Activated naive CD8-positive, alpha-beta T cell treated with anti-CD3 and anti-CD28 coated beads, Interleukin-2, amount 10 ng/mL, durations not matched to agents 7 days and 5 days (primary cell): ENCODE measurements around the gene TSHZ3. TPM values are rescaled to one million over a fixed set of nuclear protein-coding genes. Genes with fewer than 3 reads are reported as not detected.

Source experiments
- ATAC-seq: fragments of 150-1000 bp; cut with Tn5 transposase; one replicate; pipeline ENCODE4 v1.10.0; 2021; ENCODE audit warnings: low read depth, moderate library complexity
- POLR2A ChIA-PET: fragments of 350-600 bp; sonication (Branson Sonifier 250); formaldehyde crosslinking; loops from one replicate; lab custom pipeline; 2021; ENCODE audit warnings: antibody characterized with exemption; lab: Charles Lee
- DNase-seq: peaks from one replicate; pipeline ENCODE4 v3.0.0; 2021
- H3K27ac Mint-ChIP-seq: one replicate; pipeline ENCODE4 v1.8.0; 2022; ENCODE audit warnings: mild to moderate bottlenecking, mixed read lengths
- H3K27me3 Mint-ChIP-seq: one replicate; pipeline ENCODE4 v1.8.0; 2022; ENCODE audit warnings: mild to moderate bottlenecking, moderate library complexity, mixed read lengths
- H3K36me3 Mint-ChIP-seq: one replicate; pipeline ENCODE4 v1.8.0; 2021; ENCODE audit warnings: mild to moderate bottlenecking, mixed read lengths
- H3K4me1 Mint-ChIP-seq: one replicate; pipeline ENCODE4 v1.8.0; 2021; ENCODE audit warnings: mixed read lengths
- H3K4me3 Mint-ChIP-seq: one replicate; pipeline ENCODE4 v1.8.0; 2022; ENCODE audit warnings: mild to moderate bottlenecking, moderate library complexity, mixed read lengths
- H3K9me3 Mint-ChIP-seq: one replicate; pipeline ENCODE4 v1.8.0; 2021; ENCODE audit warnings: mixed read lengths
- total RNA-seq, 2 experiments: library from RNA; stranded (reverse); gene quantifications; one replicate each; pipeline ENCODE4 v1.2.3, GENCODE V29; 2021

The TSHZ3 gene
- total RNA-seq, 2 experiments from 2014 or later, result 0.45 to 1.00 TPM

DNA sequence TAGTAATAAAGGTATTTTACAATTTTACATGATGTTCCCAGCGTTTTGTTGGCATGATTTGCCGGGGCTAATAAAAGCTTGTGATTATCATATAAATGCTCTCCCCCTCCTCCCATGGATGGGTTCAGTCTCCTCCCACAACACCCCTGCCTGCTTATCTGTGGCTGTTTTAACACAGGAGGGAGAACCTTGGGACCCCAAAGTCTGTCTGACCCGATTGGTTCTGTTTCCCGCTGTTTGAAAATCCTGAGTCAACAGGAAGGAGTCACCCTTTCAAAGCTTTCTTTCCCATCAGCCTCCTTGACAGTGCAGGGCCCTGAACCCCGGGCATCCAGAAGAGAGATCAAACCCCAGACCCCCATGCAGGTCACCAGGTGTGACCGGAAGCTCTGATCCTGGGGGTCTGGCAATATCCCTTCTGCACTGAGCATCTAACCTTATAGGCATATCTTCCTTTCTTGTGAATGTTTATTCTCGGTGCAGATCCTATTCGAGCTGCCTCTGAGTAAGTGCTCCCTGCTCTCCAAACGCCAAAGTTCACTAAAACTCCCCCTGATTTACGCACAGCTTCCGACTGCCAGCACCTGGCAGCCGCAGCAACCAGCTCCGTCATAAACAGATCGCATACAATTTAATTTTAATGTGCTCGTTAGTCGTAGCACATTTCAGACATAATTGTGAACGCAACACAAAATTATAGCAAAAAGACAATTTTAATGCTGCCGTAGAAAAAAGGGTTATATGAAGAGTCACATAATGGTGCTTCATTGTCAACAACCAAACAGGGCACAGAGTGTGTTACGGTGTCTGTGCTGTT lies 74.8 kb downstream of the TSHZ3 start:
- ATAC-seq (no peak), DNase-seq (no peak)
- Mint-ChIP-seq H3K27me3 (peaks cover 2% of the 10 kb centered on the region), H3K36me3 (no peaks in the 10 kb centered on the region), H3K4me1 (no peaks in the 10 kb centered on the region), H3K4me3 (no peak overlapping the region), H3K27ac (no peak overlapping the region), H3K9me3 (no peaks in the 10 kb centered on the region)
- POLR2A ChIA-PET, result no interaction called here

DNA sequence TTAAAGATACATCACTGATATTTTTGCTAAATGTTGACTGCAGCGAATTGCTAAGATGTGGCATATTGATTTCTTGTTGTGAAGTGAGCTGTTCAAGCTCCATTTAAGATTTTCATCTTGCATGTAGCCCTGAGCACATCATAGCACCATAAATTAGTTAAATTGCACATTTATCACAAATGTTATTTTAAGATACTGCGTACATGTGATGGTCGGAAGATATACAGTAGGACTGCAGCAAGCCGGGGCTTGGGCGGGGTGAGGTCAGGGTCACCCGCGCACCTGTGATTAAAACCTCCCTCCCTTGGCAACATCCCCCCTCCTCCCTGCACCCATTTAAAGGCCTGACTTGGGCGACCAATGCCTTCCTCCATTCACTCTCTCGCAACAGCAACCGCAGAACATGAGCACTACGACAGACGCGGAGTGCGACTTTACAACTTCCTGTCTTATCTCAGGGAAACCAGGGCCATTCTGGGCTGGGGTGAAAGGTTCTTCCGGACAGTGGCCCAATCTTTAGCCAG lies 76.6 kb downstream of the TSHZ3 start:
- Mint-ChIP-seq H3K4me3 (no peak overlapping the region), H3K27me3 (peaks cover 2% of the 10 kb centered on the region), H3K9me3 (no peaks in the 10 kb centered on the region), H3K27ac (no peak overlapping the region), H3K4me1 (no peaks in the 10 kb centered on the region), H3K36me3 (no peaks in the 10 kb centered on the region)
- no peak for DNase-seq
- no peak for ATAC-seq
- POLR2A ChIA-PET, result no interaction called here

DNA sequence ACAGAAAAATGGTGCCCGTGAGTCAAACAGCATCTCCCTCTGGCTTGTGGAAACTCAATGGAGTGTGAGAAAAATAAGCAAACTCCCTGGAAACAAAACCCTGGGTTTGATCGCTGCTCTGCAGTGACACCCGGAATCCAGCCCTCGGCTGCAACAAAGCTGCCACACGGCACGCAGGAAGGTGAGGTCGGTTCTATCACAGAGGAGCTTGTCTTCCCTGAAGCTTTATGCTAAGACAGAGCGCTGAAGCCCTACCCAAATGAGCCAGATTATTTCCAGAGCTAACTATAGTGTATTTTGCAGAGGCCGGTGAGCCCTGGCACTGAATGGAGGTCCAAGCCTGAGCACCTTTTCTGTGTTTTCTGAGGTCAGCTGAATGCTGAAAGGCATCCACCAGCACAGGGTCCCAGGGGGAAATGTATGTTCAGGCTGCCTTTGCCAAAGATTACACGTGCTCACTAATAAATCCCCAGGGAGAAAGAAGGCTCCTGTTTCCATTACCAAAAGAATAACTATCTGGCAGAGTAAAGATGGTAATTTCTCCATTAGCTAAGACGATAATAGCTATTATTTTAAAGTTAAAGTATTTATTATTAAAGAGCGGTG lies 77.8 kb downstream of the TSHZ3 start:
- DNase-seq (no peak), ATAC-seq (no peak)
- no peak overlapping the region for H3K4me3 Mint-ChIP-seq
- H3K27ac Mint-ChIP-seq, result no peak overlapping the region
- peaks cover 2% of the 10 kb centered on the region for H3K27me3 Mint-ChIP-seq
- H3K4me1 Mint-ChIP-seq, result no peaks in the 10 kb centered on the region
- H3K36me3 Mint-ChIP-seq, result no peaks in the 10 kb centered on the region
- no peaks in the 10 kb centered on the region for H3K9me3 Mint-ChIP-seq
- POLR2A ChIA-PET, result no interaction called here

DNA sequence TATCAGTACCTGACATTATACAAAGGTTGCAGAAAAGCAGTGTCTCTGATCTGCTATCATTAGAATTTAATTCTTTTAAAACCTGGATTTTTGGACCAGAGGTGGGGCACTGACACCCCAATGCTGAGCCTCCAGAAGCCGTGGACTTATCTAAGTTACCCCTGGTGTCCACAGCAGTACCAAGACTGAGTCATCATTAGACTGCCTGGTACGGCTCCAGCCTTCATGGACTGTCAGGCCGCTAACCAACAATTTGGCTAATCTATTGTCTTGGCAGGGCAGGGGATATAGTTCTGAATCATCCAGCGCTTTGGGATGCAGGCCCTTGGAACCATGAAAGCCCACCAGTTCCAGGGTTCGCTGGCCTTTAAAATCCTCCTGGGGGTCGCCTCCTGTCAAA lies 78.3 kb downstream of the TSHZ3 start:
- Mint-ChIP-seq H3K27ac (no peak overlapping the region), H3K27me3 (peaks cover 2% of the 10 kb centered on the region), H3K36me3 (no peaks in the 10 kb centered on the region), H3K9me3 (no peaks in the 10 kb centered on the region), H3K4me1 (no peaks in the 10 kb centered on the region), H3K4me3 (no peak overlapping the region)
- DNase-seq (no peak), ATAC-seq (no peak)
- POLR2A ChIA-PET, result no interaction called here

DNA sequence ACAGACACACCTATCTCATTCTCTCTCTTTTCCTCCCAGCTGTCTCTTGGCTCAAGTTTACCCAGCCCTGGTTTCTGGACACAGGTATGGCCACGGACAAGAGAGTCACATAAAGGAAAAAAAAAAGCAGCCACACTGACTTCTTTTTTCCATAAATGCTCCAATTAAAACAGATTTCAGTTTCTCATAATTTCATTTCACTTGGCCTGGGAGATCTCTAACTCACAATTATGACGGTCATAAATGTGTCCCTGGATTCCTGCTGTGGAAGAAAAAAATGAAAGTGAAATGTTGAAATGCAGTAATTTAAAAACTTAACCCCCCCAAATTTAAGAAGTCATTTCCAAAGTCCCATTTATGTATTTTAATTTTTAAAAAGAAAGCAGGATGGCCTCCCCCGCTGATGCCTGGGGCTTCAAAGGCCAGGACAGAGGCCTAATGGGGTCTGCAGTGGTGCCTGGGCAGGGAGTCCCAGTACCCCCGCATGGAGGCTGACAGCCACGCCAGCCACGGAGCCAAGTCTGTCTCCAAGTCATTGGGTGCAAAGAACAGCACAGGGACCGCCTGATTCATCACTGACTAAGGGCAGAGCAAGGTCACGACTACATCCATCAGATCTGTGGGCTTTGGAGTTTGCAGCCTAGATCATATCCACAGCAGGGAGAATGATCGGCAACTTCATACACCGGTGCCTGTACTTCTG lies 79.7 kb downstream of the TSHZ3 start:
- no peak for DNase-seq
- Mint-ChIP-seq H3K9me3 (no peaks in the 10 kb centered on the region), H3K4me1 (no peaks in the 10 kb centered on the region), H3K27ac (no peak overlapping the region), H3K27me3 (peaks cover under 1% of the 10 kb centered on the region), H3K4me3 (no peak overlapping the region), H3K36me3 (no peaks in the 10 kb centered on the region)
- POLR2A ChIA-PET, result no interaction called here
- no peak for ATAC-seq

DNA sequence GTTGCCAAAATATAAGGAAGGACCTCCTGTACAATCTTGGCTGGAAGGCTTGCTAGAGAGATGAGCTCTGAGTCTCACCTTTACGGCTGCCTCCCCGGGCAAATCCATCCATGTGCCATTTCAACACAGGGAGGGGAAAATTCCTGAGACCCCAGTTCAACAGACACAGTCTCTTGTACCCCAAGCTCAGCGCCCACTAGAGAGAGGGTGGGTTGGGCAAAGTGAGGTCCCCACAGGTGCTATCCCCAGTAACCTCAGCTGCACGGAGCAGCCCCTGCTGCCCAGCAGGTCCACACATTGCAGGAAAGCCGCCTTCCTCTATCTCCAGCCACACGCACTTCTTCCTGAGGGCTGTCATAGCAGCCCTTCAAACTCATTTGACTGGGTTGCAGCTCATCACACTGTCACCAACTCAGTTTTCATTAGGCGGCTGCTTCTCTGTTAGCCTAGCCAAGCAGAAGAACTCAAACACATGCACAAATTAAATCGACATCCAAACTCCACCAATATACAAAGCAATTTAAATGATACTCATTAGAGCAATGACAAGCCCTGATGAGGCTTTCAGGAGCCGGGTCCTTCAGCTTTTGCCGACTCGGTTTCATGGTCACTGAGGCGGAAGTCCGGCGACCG lies 80.4 kb downstream of the TSHZ3 start:
- no peak overlapping the region for H3K27ac Mint-ChIP-seq
- no peaks in the 10 kb centered on the region for H3K36me3 Mint-ChIP-seq
- H3K27me3 Mint-ChIP-seq, result peaks cover 3% of the 10 kb centered on the region
- POLR2A ChIA-PET, result no interaction called here
- no peak overlapping the region for H3K4me3 Mint-ChIP-seq
- H3K9me3 Mint-ChIP-seq, result no peaks in the 10 kb centered on the region
- ATAC-seq (no peak), DNase-seq (no peak)
- H3K4me1 Mint-ChIP-seq, result no peaks in the 10 kb centered on the region

DNA sequence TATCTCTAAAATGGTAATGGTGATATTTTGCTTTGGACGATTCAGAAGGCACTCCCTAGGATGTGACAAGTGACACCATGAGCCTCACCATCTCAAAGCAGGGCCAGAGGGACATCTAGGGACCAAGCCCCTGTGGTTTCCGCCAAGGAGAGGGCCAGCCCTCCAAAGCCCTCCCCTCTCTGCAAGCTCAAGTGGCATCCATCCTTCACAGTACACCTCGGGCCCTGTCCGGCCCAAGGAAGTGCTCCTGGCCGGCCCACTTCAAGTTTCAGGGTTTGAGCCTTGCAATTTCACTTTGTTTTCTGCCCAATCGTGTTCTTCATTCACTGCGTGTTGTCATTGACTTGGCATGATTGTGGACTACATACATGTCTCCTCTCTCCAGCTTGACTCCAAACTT lies 82.5 kb downstream of the TSHZ3 start:
- Mint-ChIP-seq H3K36me3 (no peaks in the 10 kb centered on the region), H3K4me3 (no peak overlapping the region), H3K27ac (no peak overlapping the region), H3K27me3 (peaks cover 9% of the 10 kb centered on the region), H3K4me1 (no peaks in the 10 kb centered on the region), H3K9me3 (no peaks in the 10 kb centered on the region)
- POLR2A ChIA-PET, result no interaction called here
- ATAC-seq, result no peak
- no peak for DNase-seq

DNA sequence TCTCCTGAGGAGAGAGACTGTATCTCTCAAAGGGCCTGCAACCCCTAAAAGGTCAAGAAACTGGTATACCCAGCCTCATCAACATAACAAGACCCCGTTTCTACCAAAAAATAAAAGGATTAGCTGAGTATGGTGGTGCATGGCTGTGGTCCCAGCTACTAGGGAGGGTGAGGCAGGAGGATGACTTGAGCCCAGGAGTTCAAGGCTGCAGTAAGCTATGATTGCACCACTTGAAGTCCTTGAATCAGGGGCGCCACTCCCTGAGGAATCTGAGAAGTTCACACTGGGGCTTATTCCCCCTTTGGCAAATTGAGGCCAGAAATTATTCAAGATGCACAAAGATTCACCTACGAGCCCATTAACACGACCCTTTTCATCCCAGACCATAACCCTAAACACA lies 83.0 kb downstream of the TSHZ3 start:
- no peak for DNase-seq
- no peak for ATAC-seq
- peaks cover 12% of the 10 kb centered on the region for H3K27me3 Mint-ChIP-seq

DNA sequence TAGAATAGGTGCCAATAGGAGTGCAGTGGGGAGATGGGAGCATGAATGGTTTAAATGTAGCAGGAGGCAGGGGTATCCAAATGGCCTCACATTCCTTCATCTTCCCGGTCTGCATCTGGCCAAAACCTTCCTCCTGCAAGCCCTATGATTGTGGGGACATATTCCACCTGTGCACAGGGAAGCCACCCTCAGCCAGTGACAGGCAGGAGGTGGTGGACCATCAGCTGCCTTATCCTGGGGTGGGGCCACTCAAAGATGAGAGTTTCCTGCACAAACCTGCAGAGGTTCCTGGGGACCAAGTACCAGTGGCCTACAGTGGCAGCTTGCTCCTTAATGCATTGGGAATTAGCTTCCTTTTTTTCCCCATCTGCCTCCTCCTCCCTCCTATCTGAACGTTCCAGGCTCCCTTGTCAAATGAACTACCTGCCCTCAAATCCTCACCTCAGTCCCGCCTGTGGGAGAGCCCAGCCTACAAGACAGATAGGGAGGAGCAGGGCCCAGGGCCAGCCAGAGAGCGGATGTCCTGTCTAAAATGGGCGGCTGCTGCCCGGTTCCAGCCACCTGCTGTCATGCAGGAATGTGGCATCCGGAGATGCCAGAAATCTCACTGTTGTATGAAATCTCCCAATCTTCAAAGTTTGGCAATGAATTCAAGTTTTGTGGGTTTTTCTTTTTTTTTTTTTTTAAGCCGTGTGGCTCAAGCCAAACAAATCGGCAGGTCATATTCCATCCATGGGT lies 85.0 kb downstream of the TSHZ3 start:
- ATAC-seq (no peak), DNase-seq (no peak)
- POLR2A ChIA-PET, result no interaction called here
- H3K36me3 Mint-ChIP-seq, result no peaks in the 10 kb centered on the region
- H3K27ac Mint-ChIP-seq, result no peak overlapping the region
- H3K4me1 Mint-ChIP-seq, result peaks cover 1% of the 10 kb centered on the region
- H3K4me3 Mint-ChIP-seq, result no peak overlapping the region
- H3K27me3 Mint-ChIP-seq, result peaks cover 20% of the 10 kb centered on the region
- H3K9me3 Mint-ChIP-seq, result no peaks in the 10 kb centered on the region

More for the DNA sequence above, 83.0 kb downstream of the TSHZ3 start:
- Mint-ChIP-seq H3K4me1 (peaks cover 1% of the 10 kb centered on the region), H3K36me3 (no peaks in the 10 kb centered on the region), H3K4me3 (no peak overlapping the region), H3K9me3 (no peaks in the 10 kb centered on the region), H3K27ac (no peak overlapping the region)
- POLR2A ChIA-PET, result no interaction called here

DNA sequence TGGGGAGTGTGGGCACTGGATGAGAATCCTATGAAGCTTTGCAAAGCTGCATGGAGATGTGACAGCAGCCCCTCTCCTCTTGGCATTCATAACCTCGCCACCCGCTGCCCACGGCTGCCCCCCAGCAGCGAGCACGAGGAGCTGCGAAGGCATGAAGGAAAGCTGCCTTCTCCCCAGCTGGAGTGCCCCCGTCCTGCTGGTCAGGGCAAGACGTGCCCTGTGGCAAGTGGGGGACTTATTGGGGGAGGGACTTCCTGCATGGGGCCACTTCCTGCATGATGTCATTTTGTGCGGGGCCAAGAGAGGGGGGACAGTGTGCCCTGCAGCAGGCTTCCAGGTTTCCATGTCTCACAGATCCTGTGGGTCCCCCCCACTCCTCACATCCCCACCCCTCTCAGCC lies 85.9 kb downstream of the TSHZ3 start:
- H3K36me3 Mint-ChIP-seq, result no peaks in the 10 kb centered on the region
- no peak overlapping the region for H3K27ac Mint-ChIP-seq
- H3K4me3 Mint-ChIP-seq, result no peak overlapping the region
- POLR2A ChIA-PET, result no interaction called here
- ATAC-seq (no peak), DNase-seq (no peak)
- peaks cover 1% of the 10 kb centered on the region for H3K4me1 Mint-ChIP-seq
- H3K9me3 Mint-ChIP-seq, result no peaks in the 10 kb centered on the region
- peaks cover 23% of the 10 kb centered on the region for H3K27me3 Mint-ChIP-seq

DNA sequence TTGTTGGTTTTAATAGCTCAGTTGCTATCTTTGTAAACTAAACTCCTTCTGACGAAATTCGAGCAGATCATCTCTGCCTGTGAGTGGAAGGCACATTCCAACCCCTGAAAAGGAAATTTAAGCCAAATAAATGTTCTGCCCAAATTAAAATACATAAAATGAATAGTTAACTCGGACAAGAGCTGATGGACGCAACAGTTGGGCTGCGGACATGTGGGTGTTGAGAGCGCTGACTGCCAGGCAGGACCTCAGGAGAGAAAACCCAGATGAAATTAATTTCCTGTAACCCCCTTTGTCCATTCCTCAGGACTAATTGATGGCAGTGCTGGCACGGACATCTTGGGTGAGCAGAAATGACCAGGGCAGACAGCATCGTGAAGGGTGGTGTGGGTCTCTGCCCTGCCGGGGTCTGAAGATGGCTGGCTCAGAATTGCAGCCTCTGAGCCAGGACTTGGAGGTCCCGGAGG lies 86.5 kb downstream of the TSHZ3 start:
- POLR2A ChIA-PET, result no interaction called here
- DNase-seq, result no peak
- no peak for ATAC-seq
- H3K4me1 Mint-ChIP-seq, result peaks cover 1% of the 10 kb centered on the region
- no peak overlapping the region for H3K27ac Mint-ChIP-seq
- no peaks in the 10 kb centered on the region for H3K9me3 Mint-ChIP-seq
- H3K27me3 Mint-ChIP-seq, result peaks cover 23% of the 10 kb centered on the region
- no peaks in the 10 kb centered on the region for H3K36me3 Mint-ChIP-seq
- H3K4me3 Mint-ChIP-seq, result no peak overlapping the region

DNA sequence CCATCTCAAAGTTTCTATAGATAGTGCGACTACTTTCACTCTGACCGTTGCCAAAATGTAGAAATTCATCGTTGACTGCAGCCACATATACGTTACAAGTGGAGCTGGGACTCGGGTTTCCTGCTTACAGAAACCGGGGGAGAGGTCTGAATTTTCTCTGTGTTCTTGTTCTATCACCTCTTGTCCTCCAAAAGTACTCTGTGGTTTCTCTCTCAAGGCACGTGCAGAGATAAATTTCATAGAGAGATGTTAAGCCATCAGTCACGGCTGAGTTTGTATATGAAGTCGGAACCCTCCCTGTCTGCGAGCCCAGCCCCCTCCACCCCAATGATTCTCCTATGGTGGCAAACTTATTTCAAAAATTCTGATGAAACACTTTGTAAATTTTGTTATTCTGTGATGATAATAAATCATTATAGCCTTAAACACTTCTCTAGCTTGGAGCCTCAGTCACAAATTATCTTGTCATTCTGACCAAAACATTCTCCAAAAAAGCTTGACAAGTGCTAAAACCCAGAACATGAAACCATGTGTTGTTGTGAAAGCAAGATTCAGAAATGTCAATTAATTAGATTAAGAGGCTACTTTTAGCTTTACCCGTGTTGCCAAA lies 87.5 kb downstream of the TSHZ3 start:
- H3K9me3 Mint-ChIP-seq, result no peaks in the 10 kb centered on the region
- no peaks in the 10 kb centered on the region for H3K36me3 Mint-ChIP-seq
- DNase-seq (no peak), ATAC-seq (no peak)
- H3K27ac Mint-ChIP-seq, result no peak overlapping the region
- H3K4me1 Mint-ChIP-seq, result peaks cover 1% of the 10 kb centered on the region
- peaks cover 23% of the 10 kb centered on the region for H3K27me3 Mint-ChIP-seq
- no peak overlapping the region for H3K4me3 Mint-ChIP-seq
- POLR2A ChIA-PET, result no interaction called here
